Left renal cortex interstitium (tissue), 4 donors: ENCODE data around the gene SMC3. TPM values are rescaled to one million over a fixed set of nuclear protein-coding genes. Genes with fewer than 3 reads are reported as not detected.

Experiments
- DNase-seq, 4 donors: peaks; one replicate each; pipeline ENCODE4 v3.0.0-alpha.2; 2013; ENCODE audit warnings: low read depth in 4 of 4, low spot score in 2 of 4, missing footprints in 1 of 4
- polyA plus RNA-seq, 4 donors: library from polyadenylated mRNA; unstranded; fragments of 120-200 nt; gene quantifications; one replicate each; pipeline ENCODE4 v1.2.1, GENCODE V29; 2013; ENCODE audit not compliant: insufficient read length in 4 of 4

The SMC3 gene
- polyA plus RNA-seq, 4 donors, result 79.6 to 105 (median 87.0) TPM

- no peak for DNase-seq
Measured at GRCh38 chr10:110544958-110545537, 22.4 kb upstream of the SMC3 start.

GRCh38 chr10:110546077-110546476 lies 21.4 kb upstream of the SMC3 start:
- no peak for DNase-seq

GRCh38 chr10:110546499-110547110 lies 20.9 kb upstream of the SMC3 start:
- DNase-seq, result no peak

GRCh38 chr10:110547139-110547761 lies 20.2 kb upstream of the SMC3 start:
- DNase-seq, result peak in 1 of 4 donors; percentile 47

GRCh38 chr10:110548002-110548401 lies 19.5 kb upstream of the SMC3 start:
- DNase-seq, result no peak

GRCh38 chr10:110549211-110549610 lies 18.3 kb upstream of the SMC3 start:
- DNase-seq, result no peak

- no peak for DNase-seq
Measured at GRCh38 chr10:110553905-110554304, 13.6 kb upstream of the SMC3 start.

GRCh38 chr10:110556296-110556695 lies 11.2 kb upstream of the SMC3 start:
- DNase-seq, result no peak

- no peak for DNase-seq
Measured at GRCh38 chr10:110556969-110557601, 10.4 kb upstream of the SMC3 start.

- no peak for DNase-seq
Measured at GRCh38 chr10:110558041-110558440, 9.5 kb upstream of the SMC3 start.

GRCh38 chr10:110560012-110560411 lies 7.5 kb upstream of the SMC3 start:
- DNase-seq, result no peak

- DNase-seq, result no peak
Measured at GRCh38 chr10:110561292-110561691, 6.2 kb upstream of the SMC3 start.

- DNase-seq, result no peak
Measured at GRCh38 chr10:110562348-110562747, 5.1 kb upstream of the SMC3 start.

- no peak for DNase-seq
Measured at GRCh38 chr10:110563132-110563531, 4.4 kb upstream of the SMC3 start.

GRCh38 chr10:110566472-110567200 lies 859 bp upstream of the SMC3 start:
- no peak for DNase-seq

GRCh38 chr10:110568055-110568735 lies 700 bp downstream of the SMC3 start:
- DNase-seq, result peak in 3 of 4 donors; percentile 21 to 34 (median 25)

GRCh38 chr10:110569122-110569521 lies 1.6 kb downstream of the SMC3 start:
- no peak for DNase-seq

GRCh38 chr10:110569736-110570135 lies 2.2 kb downstream of the SMC3 start:
- DNase-seq, result no peak

- DNase-seq, result no peak
Measured at GRCh38 chr10:110571093-110571743, 3.7 kb downstream of the SMC3 start.

- no peak for DNase-seq
Measured at GRCh38 chr10:110572862-110573261, 5.4 kb downstream of the SMC3 start.
